Left ventricle myocardium superior (tissue), 1 donor: Measurements from ENCODE around the gene GSTA5. TPM values are rescaled to one million over a fixed set of nuclear protein-coding genes. Genes with fewer than 3 reads are reported as not detected.
"Not testable (repeated sequence)": the region's sequence is repeated elsewhere in the genome, so short reads cannot be mapped to it uniquely, and the experiment has no call there.

Experiments used
- ATAC-seq: fragments of 200-7000 bp; cut with Tn5 transposase; one replicate; pipeline ENCODE4 v1.9.1; 2020; ENCODE audit warnings: mild to moderate bottlenecking, moderate library complexity
- DNase-seq: peaks from one replicate; pipeline ENCODE4 v3.0.0-alpha.2; 2020
- intact Hi-C: fragments of 100-400 bp; cut with micrococcal nuclease; formaldehyde crosslinking; loops from one replicate; pipeline ENCODE4 v1.11.0; 2022
- total RNA-seq: library from RNA; stranded (reverse); fragmentation: NEBNext Ultra II Directional; extraction: Animal tissue kit (Norgen Biotek cat#: 25700); gene quantifications from one replicate; pipeline ENCODE4 v1.2.1, GENCODE V29; 2021
- donor health status: DM: no; HTN: yes; CAD: no; lungs with severe emphysema.

GSTA5 gene
- total RNA-seq, 1 donor from 2014 or later: not detected

GRCh38 chr6:52802806-52803205 is 37.8 kb downstream of the GSTA5 start:
- no peak for ATAC-seq
- no peak for DNase-seq
- intact Hi-C loops: no loop called here

GRCh38 chr6:52801188-52801841 is 39.3 kb downstream of the GSTA5 start:
- DNase-seq (no peak), ATAC-seq (no peak)
- intact Hi-C loops: no loop called here

GRCh38 chr6:52799272-52799671 is 41.3 kb downstream of the GSTA5 start:
- ATAC-seq, intact Hi-C loops, DNase-seq: not testable (repeated sequence)

GRCh38 chr6:52794366-52794765 is 46.2 kb downstream of the GSTA5 start:
- DNase-seq, intact Hi-C loops, ATAC-seq: not testable (repeated sequence)

- no peak for DNase-seq
- no peak for ATAC-seq
- intact Hi-C loops: no loop called here
Measured at GRCh38 chr6:52790861-52791260, 49.8 kb downstream of the GSTA5 start.

GRCh38 chr6:52789658-52790057 is 51.0 kb downstream of the GSTA5 start:
- intact Hi-C loops, ATAC-seq, DNase-seq: not testable (repeated sequence)

- no peak for ATAC-seq
- intact Hi-C loops: no loop called here
Measured at GRCh38 chr6:52788478-52788877, 52.1 kb downstream of the GSTA5 start.

GRCh38 chr6:52787917-52788316 is 52.7 kb downstream of the GSTA5 start:
- ATAC-seq (no peak), DNase-seq (no peak)
- intact Hi-C loops: no loop called here

More at GRCh38 chr6:52788478-52788877, 52.1 kb downstream of the GSTA5 start:
- no peak for DNase-seq

GRCh38 chr6:52786249-52786956 is 54.2 kb downstream of the GSTA5 start:
- ATAC-seq: no peak
- intact Hi-C loops: no loop called here
- no peak for DNase-seq

GRCh38 chr6:52782696-52783274 is 57.8 kb downstream of the GSTA5 start:
- intact Hi-C loops, DNase-seq, ATAC-seq: not testable (repeated sequence)

GRCh38 chr6:52782209-52782608 is 58.4 kb downstream of the GSTA5 start:
- DNase-seq, intact Hi-C loops, ATAC-seq: not testable (repeated sequence)

Other genes with a start within 250 kb of the GSTA5 start
- gene TMEM14A, start 169.7 kb downstream of the GSTA5 start, total RNA-seq: 8.8 TPM
- gene GSTA2, start 77.3 kb downstream of the GSTA5 start, total RNA-seq: not detected
- gene GSTA1, start 37.0 kb downstream of the GSTA5 start, total RNA-seq: not detected
- not detected for gene GSTA3, start 68.9 kb upstream of the GSTA5 start, total RNA-seq
- gene GSTA4, start 154.5 kb upstream of the GSTA5 start, total RNA-seq: 8.0 TPM
- gene CILK1, start 221.0 kb upstream of the GSTA5 start, total RNA-seq: 7.5 TPM
- gene FBXO9, start 224.6 kb upstream of the GSTA5 start, total RNA-seq: 54.9 TPM